SK-N-MC (cell line): Measurements from ENCODE around the gene SLC22A7.

Experiments used
- EZH2 ChIP-seq: fragments of 200-600 bp; sonication (generic); IDR thresholded peaks from one replicate; pipeline ENCODE4 v1.6.1; 2017; ENCODE audit warnings: antibody characterized with exemption
- POLR2AphosphoS5 ChIP-seq: IDR thresholded peaks from 2 replicates; pipeline ENCODE4 v1.6.1; 2012; ENCODE audit warnings: mild to moderate bottlenecking, low read depth, low read length, borderline replicate concordance

DNA sequence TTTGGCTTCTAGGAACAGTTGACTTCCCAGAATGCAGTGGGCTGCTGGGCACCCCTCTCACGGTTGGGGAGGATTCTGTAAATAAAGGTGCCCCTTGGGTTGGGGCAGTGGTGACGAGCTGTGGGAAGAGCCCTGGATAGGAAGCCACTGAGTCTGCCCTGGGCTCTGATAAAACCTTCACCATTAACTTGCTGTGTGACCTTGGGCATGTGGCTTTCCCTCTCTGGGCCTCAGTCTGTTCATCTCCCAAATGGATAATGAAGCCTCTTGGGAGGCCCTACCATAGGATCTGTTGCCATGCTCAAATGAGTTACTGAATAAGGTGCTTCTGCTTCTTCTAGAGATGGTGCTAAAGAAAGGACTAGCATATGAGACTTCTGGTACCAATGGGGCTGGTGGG is 6.8 kb downstream of the SLC22A7 start:
- TF ChIP-seq EZH2 (no peak), POLR2AphosphoS5 (no peak)
